ENCODE measurements around the gene GPRASP1. TPM values are rescaled to one million over a fixed set of nuclear protein-coding genes. Genes with fewer than 3 reads are reported as not detected.

Gene GPRASP1, protein sequence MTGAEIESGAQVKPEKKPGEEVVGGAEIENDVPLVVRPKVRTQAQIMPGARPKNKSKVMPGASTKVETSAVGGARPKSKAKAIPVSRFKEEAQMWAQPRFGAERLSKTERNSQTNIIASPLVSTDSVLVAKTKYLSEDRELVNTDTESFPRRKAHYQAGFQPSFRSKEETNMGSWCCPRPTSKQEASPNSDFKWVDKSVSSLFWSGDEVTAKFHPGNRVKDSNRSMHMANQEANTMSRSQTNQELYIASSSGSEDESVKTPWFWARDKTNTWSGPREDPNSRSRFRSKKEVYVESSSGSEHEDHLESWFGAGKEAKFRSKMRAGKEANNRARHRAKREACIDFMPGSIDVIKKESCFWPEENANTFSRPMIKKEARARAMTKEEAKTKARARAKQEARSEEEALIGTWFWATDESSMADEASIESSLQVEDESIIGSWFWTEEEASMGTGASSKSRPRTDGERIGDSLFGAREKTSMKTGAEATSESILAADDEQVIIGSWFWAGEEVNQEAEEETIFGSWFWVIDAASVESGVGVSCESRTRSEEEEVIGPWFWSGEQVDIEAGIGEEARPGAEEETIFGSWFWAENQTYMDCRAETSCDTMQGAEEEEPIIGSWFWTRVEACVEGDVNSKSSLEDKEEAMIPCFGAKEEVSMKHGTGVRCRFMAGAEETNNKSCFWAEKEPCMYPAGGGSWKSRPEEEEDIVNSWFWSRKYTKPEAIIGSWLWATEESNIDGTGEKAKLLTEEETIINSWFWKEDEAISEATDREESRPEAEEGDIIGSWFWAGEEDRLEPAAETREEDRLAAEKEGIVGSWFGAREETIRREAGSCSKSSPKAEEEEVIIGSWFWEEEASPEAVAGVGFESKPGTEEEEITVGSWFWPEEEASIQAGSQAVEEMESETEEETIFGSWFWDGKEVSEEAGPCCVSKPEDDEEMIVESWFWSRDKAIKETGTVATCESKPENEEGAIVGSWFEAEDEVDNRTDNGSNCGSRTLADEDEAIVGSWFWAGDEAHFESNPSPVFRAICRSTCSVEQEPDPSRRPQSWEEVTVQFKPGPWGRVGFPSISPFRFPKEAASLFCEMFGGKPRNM (N-terminal part only)
- total RNA-seq: 0.14 and 1.1 TPM in 2 replicates

DNA sequence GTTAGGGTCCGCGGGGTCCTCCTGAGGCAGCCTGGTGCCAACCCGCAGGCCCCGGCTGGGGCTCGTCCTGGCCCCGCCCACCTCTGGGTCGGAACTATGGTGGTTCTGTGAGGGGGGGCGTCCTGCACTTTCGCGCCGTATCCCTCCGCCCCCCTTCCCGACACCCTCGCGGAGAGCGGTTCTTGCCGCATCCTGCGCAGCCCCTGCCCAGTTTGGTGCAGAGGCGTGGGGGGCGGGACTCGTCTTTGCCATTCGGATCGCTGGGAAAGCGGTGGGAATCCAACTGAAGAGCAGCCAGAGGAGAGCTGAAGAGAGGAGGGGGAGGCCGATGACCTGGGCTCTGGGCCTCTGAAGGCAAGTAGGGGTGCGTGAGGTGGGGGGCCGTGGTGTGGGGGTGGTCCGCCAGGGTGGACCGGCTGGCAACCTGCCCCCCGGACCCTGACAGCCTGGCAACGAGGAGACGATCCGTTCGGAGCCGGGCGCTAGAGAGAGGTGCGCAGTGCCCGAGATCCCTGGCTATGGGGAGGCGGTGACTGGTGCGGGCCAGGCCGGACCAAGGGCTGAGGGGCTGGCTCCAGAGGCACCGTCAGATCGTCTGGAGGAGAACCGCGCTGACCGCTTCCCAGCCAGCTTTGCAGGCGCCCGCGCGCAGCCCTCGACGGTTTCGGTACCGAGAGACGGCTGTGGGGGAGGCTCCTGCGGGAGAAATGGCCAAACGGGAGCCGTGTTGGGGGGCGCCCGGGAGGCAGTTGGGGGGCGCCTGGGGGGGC, at the start of gene GPRASP1:
Gene GPRASP1 (plus strand): TSS at position 242 of the 770 bp plus-strand sequence. CDS start 2,431 bp downstream, outside the sequence.

Other genes with a start within 250 kb of the GPRASP1 start
- gene NXF2B, start 211.5 kb upstream of the GPRASP1 start, total RNA-seq: not detected in 2 replicates
- gene TCP11X2, start 179.7 kb upstream of the GPRASP1 start, total RNA-seq: not detected in 2 replicates
- gene TMSB15A, start 134.7 kb upstream of the GPRASP1 start, total RNA-seq: 1.1 and 4.3 TPM in 2 replicates
- 4.9 and 9.7 TPM in 2 replicates for gene ARMCX5, start 52.0 kb upstream of the GPRASP1 start, total RNA-seq
- 4.7 and 5.1 TPM in 2 replicates for gene GPRASP2, start 61.0 kb downstream of the GPRASP1 start, total RNA-seq
- 0.51 and 0.85 TPM in 2 replicates for gene GPRASP3, start 69.3 kb downstream of the GPRASP1 start, total RNA-seq